Ramos (cell line): ENCODE measurements around the gene GCNT2.
"Not testable (repeated sequence)": the region's sequence is repeated elsewhere in the genome, so short reads cannot be mapped to it uniquely, and the experiment has no call there.

Experiments
- in situ Hi-C: fragments of 300-500 bp; cut with MboI; formaldehyde crosslinking; loops from one replicate; pipeline ENCODE4 v1.14.3; 2022; ENCODE audit warnings: low sequenced_read_pairs; ENCODE audit not compliant: unreplicated experiment

The GCNT2 gene

DNA sequence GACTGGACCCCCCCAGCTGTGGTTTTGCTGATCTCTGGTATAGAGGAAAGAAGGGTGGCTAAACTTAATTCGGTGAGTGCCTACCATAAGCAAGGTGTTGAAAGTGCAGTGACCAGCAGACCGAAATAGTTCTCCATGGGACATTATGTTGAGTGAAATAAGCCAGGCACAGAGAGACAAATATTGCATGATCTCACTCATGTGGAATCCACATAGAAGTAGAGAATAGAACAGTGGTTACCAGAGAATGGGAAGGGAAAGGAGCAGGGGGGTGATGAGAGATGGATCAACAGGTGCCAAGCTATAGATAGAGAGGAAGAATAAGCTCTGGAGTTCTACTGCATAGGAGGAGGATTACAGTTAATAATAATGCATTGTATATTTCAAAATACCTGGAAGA is 9.7 kb upstream of the GCNT2 start:
- in situ Hi-C loops: no loop called here

- in situ Hi-C loops: no loop called here
Observed at GRCh38 chr6:10513544-10513943, 7.6 kb upstream of the GCNT2 start.

GRCh38 chr6:10514049-10514780 is 6.9 kb upstream of the GCNT2 start:
- in situ Hi-C loops: no loop called here

- in situ Hi-C loops: no loop called here
Observed at GRCh38 chr6:10516953-10517352, 4.2 kb upstream of the GCNT2 start.

GRCh38 chr6:10518557-10519407 is 2.4 kb upstream of the GCNT2 start:
- in situ Hi-C loops: no loop called here

GRCh38 chr6:10519408-10519697 is 1.8 kb upstream of the GCNT2 start:
- in situ Hi-C loops: not testable (repeated sequence)

DNA sequence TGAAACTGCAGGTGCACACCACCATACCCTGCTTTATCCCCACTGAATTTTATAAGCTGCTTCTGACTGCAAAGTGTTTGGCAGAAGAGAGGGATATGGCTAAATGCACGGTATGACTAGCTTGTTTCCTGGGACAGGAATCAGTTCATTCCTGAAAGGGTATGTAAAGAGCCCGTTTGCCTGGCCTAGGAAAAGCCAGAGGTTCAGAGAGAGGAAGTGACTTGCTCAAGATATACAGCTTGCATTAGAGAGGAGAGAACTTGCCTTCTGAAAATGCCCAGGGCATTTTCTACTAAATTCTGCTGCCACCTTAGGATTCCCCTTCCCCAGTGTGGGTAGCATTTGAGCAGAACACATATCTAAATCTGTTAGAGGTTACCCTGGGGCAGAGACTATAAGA is 683 bp upstream of the GCNT2 start:
- in situ Hi-C loops: no loop called here

DNA sequence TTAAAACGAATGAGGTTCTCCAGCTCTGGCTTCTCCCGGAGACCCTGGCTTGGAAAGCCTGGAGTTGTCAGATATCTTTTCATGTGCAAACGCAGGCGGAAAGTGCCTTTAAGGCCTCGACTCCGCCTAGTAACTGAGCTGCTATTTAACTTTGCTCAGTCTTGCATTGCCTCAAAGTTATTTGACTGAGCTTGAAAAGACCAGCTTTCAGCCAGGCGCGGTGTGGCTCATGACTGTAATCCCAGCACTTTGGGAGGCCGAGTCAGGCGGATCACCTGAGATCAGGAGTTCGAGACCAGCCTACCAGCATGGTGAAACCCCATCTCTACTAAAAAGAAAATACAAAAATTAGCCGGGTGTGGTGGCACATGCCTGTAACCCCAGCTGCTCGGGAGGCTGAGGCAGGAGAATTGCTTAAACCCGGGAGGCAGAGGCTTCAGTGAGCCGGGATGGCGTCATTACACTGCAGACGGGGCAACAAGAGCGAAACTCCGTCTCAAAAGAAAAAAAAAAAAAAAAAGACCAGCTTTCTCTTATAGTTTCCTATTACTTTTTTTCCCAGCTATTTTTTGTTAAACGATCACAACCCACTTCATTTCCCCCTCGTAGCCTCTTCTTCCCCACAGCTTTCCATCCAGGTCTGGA is 1.9 kb downstream of the GCNT2 start:
- in situ Hi-C loops: no loop called here

DNA sequence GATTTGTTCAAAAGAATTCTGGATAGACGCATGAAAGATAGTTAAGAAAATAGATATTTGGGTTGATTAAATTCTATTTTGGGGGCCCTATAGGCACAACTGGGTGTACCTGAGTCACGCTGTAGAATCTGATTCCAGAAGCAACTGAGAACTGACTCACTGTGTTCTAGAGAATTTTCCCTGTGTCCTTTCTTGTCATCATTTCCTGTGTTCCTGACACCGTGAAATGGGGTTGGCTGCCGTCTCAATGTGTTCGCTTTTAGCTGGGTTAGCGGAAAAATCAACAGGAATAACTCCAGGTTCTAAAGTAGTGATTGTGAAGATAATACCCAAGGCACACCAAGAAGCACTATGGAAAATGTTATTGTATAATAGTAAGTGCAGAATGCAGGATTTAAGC is 5.0 kb downstream of the GCNT2 start:
- in situ Hi-C loops: loop anchor here (25.0 kb wide), 1 partner anchor 1486 kb away; the partner anchor contains the start of gene HIVEP1

- in situ Hi-C loops: loop anchor here (25.0 kb wide), 1 partner anchor 1484 kb away; the partner anchor contains the start of gene HIVEP1
Observed at GRCh38 chr6:10528158-10528981, 7.2 kb downstream of the GCNT2 start.

- in situ Hi-C loops: loop anchor here (25.0 kb wide), 1 partner anchor 1483 kb away; the partner anchor contains the start of gene HIVEP1
Observed at GRCh38 chr6:10529231-10529801, 8.2 kb downstream of the GCNT2 start.

- in situ Hi-C loops: loop anchor here (10.0 to 25.0 kb wide), 2 partner anchors 165 to 1482 kb away; partner anchors contain the start of genes C6orf52, HIVEP1 and PAK1IP1
Observed at GRCh38 chr6:10529828-10530374, 8.8 kb downstream of the GCNT2 start.

DNA sequence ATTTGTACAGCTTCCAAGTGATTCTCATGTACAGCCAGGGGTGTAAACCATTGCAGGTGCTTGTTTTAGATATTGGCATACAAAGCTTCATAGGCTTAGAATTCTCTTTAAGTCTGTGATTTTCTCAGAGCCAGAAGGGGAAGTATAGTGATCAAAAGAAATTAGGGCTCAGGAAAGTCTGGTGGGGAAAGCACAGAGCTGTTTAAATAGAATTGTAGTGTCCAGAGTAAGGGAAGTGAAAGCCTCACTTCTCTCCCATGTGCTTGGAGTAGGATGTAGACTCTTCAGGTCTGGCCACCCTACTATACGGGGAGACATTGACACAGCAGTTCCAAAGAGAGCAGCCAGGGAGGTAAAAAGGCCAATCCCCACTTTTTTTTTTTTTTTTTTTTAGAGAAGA is 10.4 kb downstream of the GCNT2 start:
- in situ Hi-C loops: loop anchor here (10.0 to 25.0 kb wide), 2 partner anchors 163 to 1481 kb away; partner anchors contain the start of genes C6orf52, HIVEP1 and PAK1IP1

GRCh38 chr6:10531942-10532341 is 10.8 kb downstream of the GCNT2 start:
- in situ Hi-C loops: loop anchor here (10.0 to 25.0 kb wide), 2 partner anchors 163 to 1480 kb away; partner anchors contain the start of genes C6orf52, HIVEP1 and PAK1IP1

GRCh38 chr6:10532392-10532791 is 11.2 kb downstream of the GCNT2 start:
- in situ Hi-C loops: loop anchor here (10.0 to 25.0 kb wide), 2 partner anchors 162 to 1480 kb away; partner anchors contain the start of genes C6orf52, HIVEP1 and PAK1IP1

DNA sequence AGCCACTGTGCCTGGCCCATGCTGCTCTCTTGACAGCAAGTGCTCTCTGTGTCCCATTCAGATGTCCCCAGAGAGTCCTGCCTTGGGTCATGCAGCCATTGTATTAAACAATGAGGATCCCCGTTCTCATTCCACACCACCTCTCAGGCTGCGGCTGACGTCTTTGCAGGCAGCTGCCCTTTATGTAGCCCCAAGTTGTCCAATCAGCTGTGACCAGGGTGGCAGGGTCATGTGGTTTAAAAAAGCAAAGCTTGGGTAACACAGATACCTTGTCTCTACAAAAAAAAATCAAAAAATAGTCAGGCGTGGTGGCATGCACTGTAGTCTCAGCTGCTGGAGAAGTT is 13.2 kb downstream of the GCNT2 start:
- in situ Hi-C loops: loop anchor here (10.0 to 25.0 kb wide), 2 partner anchors 160 to 1478 kb away; partner anchors contain the start of genes C6orf52, HIVEP1 and PAK1IP1

DNA sequence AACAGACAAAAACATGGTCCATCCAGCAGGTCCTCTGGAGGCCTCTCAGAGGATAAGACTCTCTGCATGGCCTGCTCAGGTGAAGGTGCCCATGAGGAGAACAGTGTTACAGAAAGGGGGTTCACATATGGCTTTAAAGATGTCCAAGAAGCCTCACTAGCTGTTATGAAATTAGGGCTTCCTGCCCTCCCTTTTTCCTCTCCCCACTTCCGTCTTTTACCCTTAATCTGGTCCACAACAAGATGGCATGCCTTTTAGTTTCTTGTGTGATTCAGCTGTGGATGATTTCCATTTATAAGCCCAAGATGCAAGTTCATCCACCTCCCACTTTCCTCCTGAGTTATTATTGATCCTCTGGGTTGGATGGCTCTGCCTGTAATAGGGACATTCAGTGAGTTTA is 14.0 kb downstream of the GCNT2 start:
- in situ Hi-C loops: loop anchor here (10.0 to 25.0 kb wide), 2 partner anchors 160 to 1477 kb away; partner anchors contain the start of genes C6orf52, HIVEP1 and PAK1IP1

GRCh38 chr6:10537726-10538125 is 16.6 kb downstream of the GCNT2 start:
- in situ Hi-C loops: loop anchor here (10.0 to 25.0 kb wide), 2 partner anchors 157 to 1475 kb away; partner anchors contain the start of genes C6orf52, HIVEP1 and PAK1IP1
